ENCODE measurements around the gene PDCD7. TPM values are rescaled to one million over a fixed set of nuclear protein-coding genes. Genes with fewer than 3 reads are reported as not detected.

PDCD7 gene
- total RNA-seq, 2 donors from 2014 or later, result 20.7 to 21.2 TPM

DNA sequence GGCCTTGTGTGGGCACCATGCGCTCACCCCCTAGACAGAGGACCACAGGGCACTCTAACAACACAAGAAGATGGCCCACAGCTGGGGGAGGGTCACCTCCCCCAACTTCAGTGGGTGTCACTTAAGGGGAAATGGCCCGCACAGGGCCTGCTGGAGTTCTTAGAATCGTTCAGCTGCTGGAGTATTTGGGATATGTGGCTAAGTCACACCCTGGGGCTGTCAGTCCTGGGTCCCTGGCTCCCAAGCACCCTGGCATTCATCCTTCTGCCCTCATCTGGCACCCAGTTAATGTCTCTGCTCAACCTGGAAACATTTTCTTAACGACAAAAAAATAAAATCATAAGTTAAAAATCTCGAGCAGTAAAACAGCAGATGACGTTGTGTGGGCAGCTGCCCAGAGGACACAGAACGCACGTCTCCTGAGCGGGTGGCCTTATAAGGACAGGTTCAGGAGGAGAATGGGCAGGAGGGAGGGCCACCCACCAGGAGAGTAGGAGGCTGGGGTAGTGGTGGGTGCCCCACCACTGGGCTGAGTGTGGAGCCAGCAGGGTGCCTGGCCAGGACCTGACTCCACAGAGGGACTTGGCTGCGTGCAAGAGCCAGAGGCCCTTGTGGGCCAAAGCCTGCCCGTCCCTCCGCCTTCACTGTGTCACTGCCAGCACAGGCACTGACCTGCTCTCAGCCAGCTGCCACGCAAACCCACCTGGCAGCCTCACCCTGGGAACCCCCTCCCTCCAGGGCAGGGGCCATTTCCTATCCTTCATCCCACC, 45.5 kb downstream of the PDCD7 start:
- TF ChIP-seq, protein P1, sequence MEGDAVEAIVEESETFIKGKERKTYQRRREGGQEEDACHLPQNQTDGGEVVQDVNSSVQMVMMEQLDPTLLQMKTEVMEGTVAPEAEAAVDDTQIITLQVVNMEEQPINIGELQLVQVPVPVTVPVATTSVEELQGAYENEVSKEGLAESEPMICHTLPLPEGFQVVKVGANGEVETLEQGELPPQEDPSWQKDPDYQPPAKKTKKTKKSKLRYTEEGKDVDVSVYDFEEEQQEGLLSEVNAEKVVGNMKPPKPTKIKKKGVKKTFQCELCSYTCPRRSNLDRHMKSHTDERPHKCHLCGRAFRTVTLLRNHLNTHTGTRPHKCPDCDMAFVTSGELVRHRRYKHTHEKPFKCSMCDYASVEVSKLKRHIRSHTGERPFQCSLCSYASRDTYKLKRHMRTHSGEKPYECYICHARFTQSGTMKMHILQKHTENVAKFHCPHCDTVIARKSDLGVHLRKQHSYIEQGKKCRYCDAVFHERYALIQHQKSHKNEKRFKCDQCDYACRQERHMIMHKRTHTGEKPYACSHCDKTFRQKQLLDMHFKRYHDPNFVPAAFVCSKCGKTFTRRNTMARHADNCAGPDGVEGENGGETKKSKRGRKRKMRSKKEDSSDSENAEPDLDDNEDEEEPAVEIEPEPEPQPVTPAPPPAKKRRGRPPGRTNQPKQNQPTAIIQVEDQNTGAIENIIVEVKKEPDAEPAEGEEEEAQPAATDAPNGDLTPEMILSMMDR (IDR thresholded peaks at IDR 0.05), result no peak
- no peaks in the 10 kb centered on the region for H3K9me3 ChIP-seq
- H3K4me3 ChIP-seq, result no peak overlapping the region
- peak overlapping the region; percentile 47 to 83 for H3K9ac ChIP-seq (ENCODE audit: low read depth in 2 of 2, low read length in 2 of 2)
- peak overlapping the region; percentile 89 for H3K27ac ChIP-seq
- DNase-seq, result peak; percentile 60
- intact Hi-C loops (cut with DNase I), result no loop called here
- H3K4me1 ChIP-seq, result peaks cover 14% of the 10 kb centered on the region
- H3K27me3 ChIP-seq, result no peaks in the 10 kb centered on the region
- no peaks in the 10 kb centered on the region for H3K36me3 ChIP-seq

DNA sequence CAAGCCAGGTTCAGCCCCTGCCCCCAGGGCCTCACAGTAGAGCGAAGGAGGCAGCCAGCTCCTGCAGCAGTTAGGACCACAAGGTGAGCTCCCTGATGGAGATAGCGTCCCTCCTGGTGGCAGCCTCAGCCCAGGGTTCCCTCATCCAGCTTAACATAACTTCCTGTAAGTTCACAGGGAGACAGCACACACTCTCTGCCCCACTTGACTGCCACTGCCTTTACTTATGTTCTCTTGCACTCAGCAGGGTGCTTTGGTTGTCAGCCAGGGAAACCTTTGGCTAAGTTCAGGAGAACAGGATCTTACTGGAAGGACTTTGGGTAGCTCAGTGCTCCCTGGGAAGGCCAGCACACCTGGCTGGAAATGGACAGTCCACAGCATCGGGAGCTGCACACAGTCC, 46.2 kb downstream of the PDCD7 start:
- H3K4me3 ChIP-seq, result no peak overlapping the region
- H3K36me3 ChIP-seq, result no peaks in the 10 kb centered on the region
- intact Hi-C loops (cut with DNase I), result no loop called here
- TF ChIP-seq, protein P1 (IDR thresholded peaks at IDR 0.05), result no peak
- H3K4me1 ChIP-seq, result peaks cover 19% of the 10 kb centered on the region
- peak overlapping the region; percentile 89 for H3K27ac ChIP-seq
- no peak for DNase-seq
- no peaks in the 10 kb centered on the region for H3K27me3 ChIP-seq
- H3K9me3 ChIP-seq, result no peaks in the 10 kb centered on the region
- H3K9ac ChIP-seq (ENCODE audit: low read depth in 2 of 2, low read length in 2 of 2), result peak overlapping the region; percentile 47 to 83

- Histone ChIP-seq H3K27ac (no peak overlapping the region), H3K27me3 (no peaks in the 10 kb centered on the region), H3K4me1 (peaks cover 21% of the 10 kb centered on the region), H3K4me3 (no peak overlapping the region), H3K9me3 (no peaks in the 10 kb centered on the region), H3K9ac (ENCODE audit: low read depth in 2 of 2, low read length in 2 of 2) (no peak overlapping the region), H3K36me3 (no peaks in the 10 kb centered on the region)
- intact Hi-C loops (cut with DNase I), result no loop called here
- TF ChIP-seq, protein P1 (IDR thresholded peaks at IDR 0.05), result no peak
- DNase-seq, result no peak
Measured at GRCh38 chr15:65086680-65087111, 46.9 kb downstream of the PDCD7 start.

GRCh38 chr15:65085990-65086679, 47.5 kb downstream of the PDCD7 start:
- H3K9ac ChIP-seq (ENCODE audit: low read depth in 2 of 2, low read length in 2 of 2), result no peak overlapping the region
- no peak overlapping the region for H3K27ac ChIP-seq
- no peaks in the 10 kb centered on the region for H3K36me3 ChIP-seq
- intact Hi-C loops (cut with DNase I), result no loop called here
- H3K4me1 ChIP-seq, result peaks cover 21% of the 10 kb centered on the region
- no peaks in the 10 kb centered on the region for H3K27me3 ChIP-seq
- no peak overlapping the region for H3K4me3 ChIP-seq
- H3K9me3 ChIP-seq, result no peaks in the 10 kb centered on the region
- peak; percentile 62 for DNase-seq
- TF ChIP-seq, protein P1 (IDR thresholded peaks at IDR 0.05), result no peak

DNA sequence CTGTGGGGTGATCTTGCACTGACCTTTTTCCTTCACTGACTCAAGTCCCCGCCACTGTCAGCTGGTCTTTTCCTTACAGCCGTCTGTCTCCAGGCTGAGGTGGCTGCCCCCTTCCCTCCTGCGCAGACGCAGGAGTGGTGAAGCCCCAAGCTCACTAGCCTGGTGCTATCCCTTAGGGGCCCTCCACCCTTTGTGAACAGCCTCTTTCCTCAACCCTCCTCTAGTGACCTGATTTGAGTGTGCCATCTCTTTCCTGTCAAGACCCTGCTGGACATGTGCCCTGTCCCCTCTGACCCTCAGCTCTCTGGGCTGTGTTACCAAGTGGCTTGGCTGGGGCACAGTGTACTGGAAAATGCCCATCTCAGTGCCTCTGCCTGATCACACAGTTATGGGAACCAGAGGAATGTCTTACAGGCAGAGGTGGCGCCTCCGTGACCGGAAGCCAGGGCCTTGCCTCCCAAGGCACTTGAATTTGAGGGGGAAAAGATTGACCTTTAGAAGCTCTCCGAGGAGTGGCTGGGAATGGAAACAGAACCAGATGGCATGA, 48.3 kb downstream of the PDCD7 start:
- Histone ChIP-seq H3K27ac (no peak overlapping the region), H3K4me1 (peaks cover 21% of the 10 kb centered on the region), H3K27me3 (no peaks in the 10 kb centered on the region), H3K9ac (ENCODE audit: low read depth in 2 of 2, low read length in 2 of 2) (peak overlapping the region in 1 of 2 donors; percentile 13), H3K36me3 (no peaks in the 10 kb centered on the region), H3K9me3 (no peaks in the 10 kb centered on the region), H3K4me3 (no peak overlapping the region)
- intact Hi-C loops (cut with DNase I), result no loop called here
- TF ChIP-seq, protein P1 (IDR thresholded peaks at IDR 0.05), result no peak
- DNase-seq, result no peak
